GM19452 (cell line): Measurements from ENCODE around the gene LEAP2.

Source experiments
- ATAC-seq: cut with Tn5 transposase; IDR thresholded peaks from one replicate; pipeline ENCODE4 v1.9.1; 2021; ENCODE audit not compliant: unreplicated experiment

The LEAP2 gene, protein sequence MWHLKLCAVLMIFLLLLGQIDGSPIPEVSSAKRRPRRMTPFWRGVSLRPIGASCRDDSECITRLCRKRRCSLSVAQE

GRCh38 chr5:132873119-132873929, at the start of gene LEAP2:
TSS of gene LEAP2 (plus strand) at chr5:132873668. CDS start at chr5:132873695, 27 bp downstream.
- no peak for ATAC-seq

- no peak for ATAC-seq
These were observed 49.0 kb upstream of the LEAP2 start for GRCh38 chr5:132824426-132824825.

GRCh38 chr5:132825033-132825833, 48.2 kb upstream of the LEAP2 start:
- no peak for ATAC-seq

DNA sequence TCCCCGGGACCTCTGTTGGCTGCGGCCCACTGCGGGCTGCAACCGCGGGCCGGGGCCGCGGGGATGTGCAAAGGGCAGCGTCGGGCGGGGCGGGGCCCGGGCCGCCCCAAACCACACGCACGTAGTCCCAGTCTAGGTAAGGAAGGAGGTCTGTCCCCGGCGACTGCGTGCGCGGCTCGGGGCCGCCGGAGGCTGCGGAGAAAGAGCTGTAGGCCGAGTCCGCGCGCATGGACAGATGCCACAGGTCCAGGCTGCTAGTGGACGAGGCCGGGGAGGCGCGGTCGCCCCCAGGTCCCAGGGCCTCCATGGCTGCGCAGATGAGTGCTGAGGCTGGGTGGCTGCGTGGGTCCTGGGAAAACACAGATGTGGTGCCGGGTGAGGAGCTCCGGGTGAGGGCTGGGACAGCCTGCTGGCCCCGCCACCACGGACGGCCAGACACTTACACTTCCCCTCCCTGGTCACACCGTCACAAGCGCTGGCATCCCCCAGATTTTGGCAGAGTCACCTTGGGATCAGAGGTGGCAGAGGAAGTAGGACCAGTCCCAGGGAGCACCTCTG, 47.6 kb upstream of the LEAP2 start:
- no peak for ATAC-seq

DNA sequence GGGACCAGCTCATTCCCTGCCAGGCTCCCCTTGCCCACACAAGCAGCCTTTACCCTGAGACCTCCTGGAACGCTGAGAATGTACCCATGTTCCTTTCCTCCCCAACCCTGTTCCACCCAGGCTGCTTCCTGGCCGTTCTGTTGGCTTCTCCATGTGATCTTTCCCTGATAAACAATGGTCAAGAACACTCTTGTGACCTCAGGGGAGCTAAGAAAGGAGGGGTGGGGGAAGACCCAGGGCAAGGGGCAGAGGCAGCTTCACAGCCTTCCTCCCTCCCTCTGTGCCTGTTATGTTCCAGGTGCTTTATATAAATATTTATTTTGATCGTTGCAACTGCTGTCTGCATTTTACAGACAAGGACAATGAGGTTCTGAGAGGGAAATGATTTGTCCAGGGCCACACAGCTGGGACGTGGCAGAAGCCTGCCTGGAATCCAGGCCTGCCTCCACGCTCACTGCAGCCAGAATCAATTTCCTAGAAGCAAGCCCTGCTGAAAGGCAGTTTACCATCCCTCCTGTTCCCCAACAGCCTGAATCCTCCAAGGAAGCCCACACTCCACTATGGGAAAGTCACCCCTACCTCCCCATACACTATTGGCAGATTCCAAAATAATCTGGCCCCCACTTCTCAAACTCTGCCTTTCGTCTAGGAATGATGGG, 46.9 kb upstream of the LEAP2 start:
- no peak for ATAC-seq

DNA sequence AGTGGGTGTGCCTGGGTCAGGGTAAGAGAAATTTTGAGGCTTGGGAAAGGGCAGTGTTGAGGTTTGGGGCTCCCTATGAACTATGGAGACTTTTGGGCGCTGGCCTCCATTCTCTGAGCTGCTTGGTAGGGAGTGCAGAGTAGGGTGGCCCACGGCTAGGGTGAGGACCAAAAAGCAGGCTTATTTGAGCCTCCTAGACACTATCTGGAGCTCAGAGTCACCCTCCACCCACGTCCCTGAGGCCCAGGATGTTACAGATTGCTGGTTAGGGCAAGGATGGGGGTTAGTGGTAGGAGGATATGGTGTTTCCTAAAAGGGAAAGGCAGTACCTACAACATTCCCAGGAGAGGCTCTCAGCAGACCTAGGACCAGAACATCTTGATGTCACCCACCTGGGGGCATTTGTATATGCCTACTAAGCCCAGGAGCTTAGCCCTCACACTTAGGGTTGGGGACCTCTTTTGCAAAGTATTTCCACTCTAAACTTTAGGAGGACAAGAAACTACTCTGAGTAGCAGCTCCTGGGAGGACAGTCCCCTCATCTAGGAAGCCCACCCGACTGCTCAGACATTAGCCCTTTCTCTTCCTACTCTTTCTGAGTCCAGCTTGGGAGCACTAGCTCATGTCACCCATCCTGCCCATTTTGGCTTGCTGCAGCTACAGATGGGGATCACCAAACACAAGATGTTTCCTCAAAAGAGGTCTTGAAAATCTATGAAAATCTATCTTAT, 45.4 kb upstream of the LEAP2 start:
- no peak for ATAC-seq

- ATAC-seq = no peak
These were observed 44.5 kb upstream of the LEAP2 start for GRCh38 chr5:132828846-132829494.

DNA sequence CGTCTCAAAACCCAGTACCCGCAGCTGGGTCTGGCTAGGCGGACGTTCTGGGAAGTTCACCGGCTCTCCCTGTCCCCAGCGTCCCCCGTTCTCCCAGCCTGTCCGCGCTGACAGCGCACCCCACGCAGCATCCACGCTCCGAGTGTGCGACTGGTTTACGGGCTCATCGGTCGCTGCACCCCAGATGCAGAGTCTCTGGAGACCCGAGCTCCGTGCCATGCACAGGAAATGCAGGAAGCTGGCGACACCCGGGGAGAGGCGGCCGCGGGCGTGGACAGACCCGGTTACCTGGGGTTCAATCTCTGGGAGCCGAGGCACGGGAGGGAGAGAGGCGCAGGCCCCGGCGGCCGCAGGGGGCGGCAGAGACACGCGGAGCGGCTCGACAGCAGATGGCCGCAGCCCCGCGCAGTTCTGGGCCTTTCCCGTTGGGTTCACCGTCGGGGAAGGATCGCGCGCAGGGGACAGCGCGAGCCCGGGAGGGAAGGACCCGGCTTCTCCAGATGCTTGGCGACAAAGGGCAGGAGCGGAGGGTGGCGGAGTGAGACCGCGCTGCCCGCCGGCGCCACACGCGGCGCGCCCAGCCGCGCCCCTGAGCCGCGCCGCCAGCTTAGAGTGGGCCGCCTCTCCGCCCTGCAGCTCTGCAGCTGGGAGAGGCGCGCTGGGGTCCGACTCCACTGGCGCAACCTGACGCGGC, 43.6 kb upstream of the LEAP2 start:
- ATAC-seq = peak; percentile 82

GRCh38 chr5:132830436-132831094, 42.9 kb upstream of the LEAP2 start, which contains the start of gene SHROOM1:
TSS of gene SHROOM1 (minus strand) at chr5:132830647. CDS start at chr5:132826140, 4,507 bp downstream.
- ATAC-seq = peak; percentile 78

DNA sequence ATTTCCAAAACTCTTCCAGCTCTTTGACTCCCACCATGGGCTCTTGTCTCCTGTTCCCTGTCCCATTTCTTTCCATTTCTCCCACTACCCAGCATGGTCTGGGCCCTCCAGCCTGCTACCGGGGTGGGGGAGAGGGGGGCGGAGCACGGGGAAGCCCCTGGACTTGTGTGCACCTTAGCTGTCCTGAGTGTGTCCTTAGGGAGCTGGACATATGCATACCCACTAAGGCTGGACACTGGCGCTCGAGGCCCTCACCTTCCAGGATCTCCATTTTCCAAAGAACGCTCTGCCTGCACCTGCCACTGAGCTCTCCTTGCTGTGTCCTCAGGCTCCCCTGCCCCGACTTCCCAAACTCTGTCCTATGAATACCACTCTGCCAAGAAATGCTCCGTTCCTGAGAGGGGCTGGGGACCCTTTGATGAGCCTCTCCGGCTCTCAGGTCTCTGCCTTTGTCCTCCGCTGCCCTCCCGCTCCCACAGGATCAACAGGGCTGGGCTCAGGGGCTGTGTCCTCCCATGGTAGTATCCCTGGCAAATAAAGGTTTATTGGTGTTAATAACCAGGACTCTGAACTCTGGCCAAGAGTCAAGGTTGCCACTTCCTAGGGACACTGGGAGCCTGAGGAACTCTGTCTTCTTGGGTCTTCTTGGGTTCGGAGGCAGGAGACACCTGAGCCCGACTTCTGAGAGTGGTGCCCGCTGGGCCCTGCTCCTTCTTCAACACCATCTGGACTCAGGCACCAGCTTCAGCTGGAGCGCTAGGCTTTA, 42.2 kb upstream of the LEAP2 start:
- no peak for ATAC-seq

DNA sequence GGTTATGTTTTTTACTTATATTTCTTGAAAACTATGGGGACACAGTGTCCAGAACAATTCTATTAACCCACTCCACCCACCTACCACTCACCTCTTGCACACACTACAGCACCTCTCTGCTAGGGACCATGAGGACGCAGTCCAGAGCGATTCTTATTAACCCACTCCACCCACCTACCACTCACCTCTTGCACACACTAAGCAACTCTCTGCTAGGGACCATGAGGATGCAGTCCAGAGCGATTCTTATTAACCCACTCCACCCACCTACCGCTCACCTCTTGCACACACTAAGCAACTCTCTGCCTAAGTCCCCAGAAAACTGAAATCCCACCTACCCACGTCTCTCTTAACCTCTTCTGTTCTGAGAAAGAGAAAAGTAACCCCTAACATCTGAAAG, 40.9 kb upstream of the LEAP2 start:
- ATAC-seq = no peak

- no peak for ATAC-seq
These were observed 39.4 kb upstream of the LEAP2 start for GRCh38 chr5:132834057-132834456.

- no peak for ATAC-seq
These were observed 36.6 kb upstream of the LEAP2 start for GRCh38 chr5:132836852-132837251.

DNA sequence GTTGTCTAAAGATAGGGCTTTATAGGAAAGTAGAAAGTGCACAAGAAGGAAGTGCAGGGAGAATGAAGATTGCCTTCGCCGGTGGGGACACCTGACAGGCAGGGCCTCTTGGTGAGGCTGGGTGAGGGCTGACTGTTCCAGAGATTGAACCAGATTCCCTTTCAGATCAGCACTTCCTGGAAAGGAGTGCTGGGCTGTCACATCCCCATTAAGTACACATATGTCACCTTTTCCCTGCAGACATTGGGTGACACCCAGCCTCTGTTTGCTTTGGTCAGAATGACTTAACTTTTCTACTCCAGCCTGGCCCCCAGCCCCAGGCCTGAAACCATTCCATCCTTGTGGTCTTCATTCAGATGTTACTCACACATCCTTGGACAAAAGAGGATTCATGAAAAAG, 35.6 kb upstream of the LEAP2 start:
- no peak for ATAC-seq

- ATAC-seq = no peak
These were observed 34.8 kb upstream of the LEAP2 start for GRCh38 chr5:132838516-132839282.

GRCh38 chr5:132839426-132840301, 33.8 kb upstream of the LEAP2 start:
- no peak for ATAC-seq
